ENCODE data around the gene TMEFF1. TPM values are rescaled to one million over a fixed set of nuclear protein-coding genes. Genes with fewer than 3 reads are reported as not detected.

Gene TMEFF1
- total and polyA plus RNA-seq, 2 donors (not counting 1 experiment from before 2014, with no cell fraction given), result 1.1 to 2.5 TPM

DNA sequence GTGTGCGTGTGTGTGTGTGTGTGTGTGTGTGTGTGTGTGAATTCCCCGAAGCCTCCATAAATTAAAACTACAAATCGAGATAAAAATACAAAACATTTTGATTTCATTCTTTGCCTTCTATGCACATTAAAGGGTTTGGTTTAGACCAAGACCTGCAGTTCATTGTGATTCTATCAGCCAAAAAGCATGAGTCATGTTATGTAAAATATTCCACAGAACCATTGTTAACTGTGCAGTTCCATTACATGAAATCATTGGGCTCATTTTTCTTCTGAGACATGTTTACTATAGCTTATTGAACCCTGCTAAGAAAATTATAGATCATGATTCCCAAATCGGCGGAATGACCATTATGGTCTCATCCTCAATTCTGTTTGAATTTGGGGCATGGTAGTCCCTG is 116.6 kb downstream of the TMEFF1 start:
- Histone ChIP-seq H3K9ac (ENCODE audit: insufficient read depth, low read length) (no peak overlapping the region), H3K27me3 (ENCODE audit: control insufficient read depth, insufficient read depth, low read length) (no peaks in the 10 kb centered on the region), H3K79me2 (ENCODE audit: control insufficient read depth, insufficient read depth, low read length) (no peaks in the 10 kb centered on the region), H3K4me2 (ENCODE audit: extremely low read depth, insufficient read depth, low read length) (peak overlapping the region; percentile 42), H2AFZ (ENCODE audit: low read length) (no peak overlapping the region), H3K4me1 (ENCODE audit: control insufficient read depth, extremely low read depth, insufficient read depth, low read length) (peaks cover 12% of the 10 kb centered on the region), H3K27ac (ENCODE audit: insufficient read depth, low read length) (no peak overlapping the region), H3K36me3 (ENCODE audit: control insufficient read depth, insufficient read depth, low read length) (no peaks in the 10 kb centered on the region), H4K20me1 (ENCODE audit: control insufficient read depth, extremely low read depth, insufficient read depth, low read length) (no peaks in the 10 kb centered on the region), H3K9me3 (ENCODE audit: control insufficient read depth, insufficient read depth, low read depth, low read length) (no peaks in the 10 kb centered on the region), H3K4me3 (replicated peaks in 1 of 4; ENCODE audit: control extremely low read depth in 1 of 4, insufficient read depth in 1 of 4, low read depth in 3 of 4, low read length in 4 of 4) (no peak overlapping the region)
- no peak for TF ChIP-seq EZH2 (IDR thresholded peaks at IDR 0.05; ENCODE audit: low read length, missing control alignments)
- TF ChIP-seq, protein P1, sequence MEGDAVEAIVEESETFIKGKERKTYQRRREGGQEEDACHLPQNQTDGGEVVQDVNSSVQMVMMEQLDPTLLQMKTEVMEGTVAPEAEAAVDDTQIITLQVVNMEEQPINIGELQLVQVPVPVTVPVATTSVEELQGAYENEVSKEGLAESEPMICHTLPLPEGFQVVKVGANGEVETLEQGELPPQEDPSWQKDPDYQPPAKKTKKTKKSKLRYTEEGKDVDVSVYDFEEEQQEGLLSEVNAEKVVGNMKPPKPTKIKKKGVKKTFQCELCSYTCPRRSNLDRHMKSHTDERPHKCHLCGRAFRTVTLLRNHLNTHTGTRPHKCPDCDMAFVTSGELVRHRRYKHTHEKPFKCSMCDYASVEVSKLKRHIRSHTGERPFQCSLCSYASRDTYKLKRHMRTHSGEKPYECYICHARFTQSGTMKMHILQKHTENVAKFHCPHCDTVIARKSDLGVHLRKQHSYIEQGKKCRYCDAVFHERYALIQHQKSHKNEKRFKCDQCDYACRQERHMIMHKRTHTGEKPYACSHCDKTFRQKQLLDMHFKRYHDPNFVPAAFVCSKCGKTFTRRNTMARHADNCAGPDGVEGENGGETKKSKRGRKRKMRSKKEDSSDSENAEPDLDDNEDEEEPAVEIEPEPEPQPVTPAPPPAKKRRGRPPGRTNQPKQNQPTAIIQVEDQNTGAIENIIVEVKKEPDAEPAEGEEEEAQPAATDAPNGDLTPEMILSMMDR (conservative IDR thresholded peaks at IDR 0.05 in 1 of 2, IDR thresholded peaks at IDR 0.05 in 1 of 2; ENCODE audit: low read depth in 1 of 2, low read length in 2 of 2), result no peak
- DNase-seq (ENCODE audit: low read depth in 2 of 2), result peak; percentile 38 to 89

- Histone ChIP-seq H3K4me2 (ENCODE audit: extremely low read depth, insufficient read depth, low read length) (peak overlapping the region; percentile 42), H3K27ac (ENCODE audit: insufficient read depth, low read length) (no peak overlapping the region)
- TF ChIP-seq EZH2 (IDR thresholded peaks at IDR 0.05; ENCODE audit: low read length, missing control alignments), result no peak
- TF ChIP-seq, protein P1 (conservative IDR thresholded peaks at IDR 0.05 in 1 of 2, IDR thresholded peaks at IDR 0.05 in 1 of 2; ENCODE audit: low read depth in 1 of 2, low read length in 2 of 2), result no peak
These were observed 117.5 kb downstream of the TMEFF1 start for GRCh38 chr9:100590481-100590880.

GRCh38 chr9:100591139-100591538 is 118.2 kb downstream of the TMEFF1 start:
- DNase-seq (ENCODE audit: low read depth in 2 of 2), result no peak
- H3K27me3 ChIP-seq (ENCODE audit: control insufficient read depth, insufficient read depth, low read length), result no peaks in the 10 kb centered on the region
- H3K4me1 ChIP-seq (ENCODE audit: control insufficient read depth, extremely low read depth, insufficient read depth, low read length), result peaks cover 12% of the 10 kb centered on the region
- H3K27ac ChIP-seq (ENCODE audit: insufficient read depth, low read length), result no peak overlapping the region
- H3K4me3 ChIP-seq (replicated peaks in 1 of 4; ENCODE audit: control extremely low read depth in 1 of 4, insufficient read depth in 1 of 4, low read depth in 3 of 4, low read length in 4 of 4), result no peak overlapping the region
- H4K20me1 ChIP-seq (ENCODE audit: control insufficient read depth, extremely low read depth, insufficient read depth, low read length), result no peaks in the 10 kb centered on the region
- no peak overlapping the region for H3K4me2 ChIP-seq (ENCODE audit: extremely low read depth, insufficient read depth, low read length)
- no peak for TF ChIP-seq EZH2 (IDR thresholded peaks at IDR 0.05; ENCODE audit: low read length, missing control alignments)
- TF ChIP-seq, protein P1 (conservative IDR thresholded peaks at IDR 0.05 in 1 of 2, IDR thresholded peaks at IDR 0.05 in 1 of 2; ENCODE audit: low read depth in 1 of 2, low read length in 2 of 2), result no peak
- H3K9me3 ChIP-seq (ENCODE audit: control insufficient read depth, insufficient read depth, low read depth, low read length), result no peaks in the 10 kb centered on the region
- H3K79me2 ChIP-seq (ENCODE audit: control insufficient read depth, insufficient read depth, low read length), result no peaks in the 10 kb centered on the region
- no peaks in the 10 kb centered on the region for H3K36me3 ChIP-seq (ENCODE audit: control insufficient read depth, insufficient read depth, low read length)
- no peak overlapping the region for H2AFZ ChIP-seq (ENCODE audit: low read length)
- no peak overlapping the region for H3K9ac ChIP-seq (ENCODE audit: insufficient read depth, low read length)

More at GRCh38 chr9:100590481-100590880, 117.5 kb downstream of the TMEFF1 start:
- Histone ChIP-seq H2AFZ (ENCODE audit: low read length) (no peak overlapping the region), H3K27me3 (ENCODE audit: control insufficient read depth, insufficient read depth, low read length) (no peaks in the 10 kb centered on the region), H3K79me2 (ENCODE audit: control insufficient read depth, insufficient read depth, low read length) (no peaks in the 10 kb centered on the region), H3K4me1 (ENCODE audit: control insufficient read depth, extremely low read depth, insufficient read depth, low read length) (peaks cover 12% of the 10 kb centered on the region), H3K4me3 (replicated peaks in 1 of 4; ENCODE audit: control extremely low read depth in 1 of 4, insufficient read depth in 1 of 4, low read depth in 3 of 4, low read length in 4 of 4) (no peak overlapping the region), H3K9me3 (ENCODE audit: control insufficient read depth, insufficient read depth, low read depth, low read length) (no peaks in the 10 kb centered on the region), H3K36me3 (ENCODE audit: control insufficient read depth, insufficient read depth, low read length) (no peaks in the 10 kb centered on the region), H4K20me1 (ENCODE audit: control insufficient read depth, extremely low read depth, insufficient read depth, low read length) (no peaks in the 10 kb centered on the region), H3K9ac (ENCODE audit: insufficient read depth, low read length) (no peak overlapping the region)
- peak; percentile 78 to 84 for DNase-seq (ENCODE audit: low read depth in 2 of 2)
